Thyroid gland (tissue), 4 donors: Measurements from ENCODE around the gene TBC1D25.

Experiments
- CTCF ChIP-seq, 6 experiments: fragments of 200-600 bp in 3 of 6; fragments of 450-650 bp in 3 of 6; sonication (generic) in 3 of 6; IDR thresholded peaks; one replicate each; pipeline ENCODE4 v1.5.1; 2016 to 2019; ENCODE audit warnings: antibody characterized with exemption in 6 of 6, mild to moderate bottlenecking in 2 of 6, inconsistent platforms in 1 of 6, moderate library complexity in 1 of 6
- POLR2A ChIP-seq, 2 donors: fragments of 450-650 bp; IDR thresholded peaks; one replicate each; pipeline ENCODE4 v1.6.1; 2017; ENCODE audit warnings: antibody characterized with exemption in 2 of 2, mild to moderate bottlenecking in 2 of 2, moderate library complexity in 1 of 2

GRCh38 chrX:48576108-48576507, 36.6 kb downstream of the TBC1D25 start:
- TF ChIP-seq POLR2A (IDR thresholded peaks at IDR 0.05) = no peak
- TF ChIP-seq CTCF (IDR thresholded peaks at IDR 0.05) = no peak
